Endodermal cell (in vitro differentiated cells): ENCODE results near the gene ATF3. TPM values are rescaled to one million over a fixed set of nuclear protein-coding genes. Genes with fewer than 3 reads are reported as not detected.

Source experiments
- DNase-seq: peaks from one replicate; pipeline ENCODE4 v3.0.0-alpha.2; 2017
- H3K27ac ChIP-seq: 2 replicates; pipeline ENCODE4 v1.5.1; 2013; ENCODE audit warnings: mild to moderate bottlenecking, low read depth, low read length, moderate library complexity
- H3K27me3 ChIP-seq: 2 replicates; pipeline ENCODE4 v1.6.1; 2013; ENCODE audit warnings: mild to moderate bottlenecking, low read length, moderate library complexity; ENCODE audit not compliant: insufficient read depth, control insufficient read depth, poor library complexity, severe bottlenecking
- H3K36me3 ChIP-seq: 2 replicates; pipeline ENCODE4 v1.7.0; 2013; ENCODE audit warnings: mild to moderate bottlenecking, low read length, moderate library complexity; ENCODE audit not compliant: control insufficient read depth, insufficient read depth
- H3K4me1 ChIP-seq: one replicate; pipeline ENCODE4 v1.7.0; 2013; ENCODE audit warnings: low read length; ENCODE audit not compliant: control insufficient read depth, insufficient read depth
- H3K4me3 ChIP-seq: 2 replicates; pipeline ENCODE4 v1.5.1; 2013; ENCODE audit warnings: mild to moderate bottlenecking, low read length, moderate library complexity
- H3K9ac ChIP-seq: 2 replicates; pipeline ENCODE4 v1.6.1; 2013; ENCODE audit warnings: mild to moderate bottlenecking, low read length, moderate library complexity; ENCODE audit not compliant: poor library complexity, severe bottlenecking; ENCODE audit errors: extremely low read depth
- H3K9me3 ChIP-seq: 2 replicates; pipeline ENCODE4 v1.6.1; 2013; ENCODE audit warnings: mild to moderate bottlenecking, low read length, moderate library complexity; ENCODE audit not compliant: control insufficient read depth
- H3K27ac Mint-ChIP-seq: 2 replicates; pipeline ENCODE4 v1.8.0; 2020; ENCODE audit warnings: mixed read lengths
- H3K27me3 Mint-ChIP-seq: 2 replicates; pipeline ENCODE4 v1.8.0; 2021; ENCODE audit warnings: mild to moderate bottlenecking, mixed read lengths; ENCODE audit not compliant: insufficient read depth
- H3K36me3 Mint-ChIP-seq: 2 replicates; pipeline ENCODE4 v1.8.0; 2020; ENCODE audit warnings: low read depth, mixed read lengths
- H3K4me1 Mint-ChIP-seq: 2 replicates; pipeline ENCODE4 v1.8.0; 2020; ENCODE audit warnings: mixed read lengths
- H3K4me3 Mint-ChIP-seq: 2 replicates; pipeline ENCODE4 v1.8.0; 2020; ENCODE audit warnings: mild to moderate bottlenecking, moderate library complexity, mixed read lengths
- H3K9me3 Mint-ChIP-seq: 2 replicates; pipeline ENCODE4 v1.8.0; 2020; ENCODE audit warnings: mild to moderate bottlenecking, mixed read lengths
- WGBS, 2 experiments: methylation state at CpG; one replicate each; pipeline versions ENCODE4 v1.1.5 to v1.1.7; 2013; ENCODE audit warnings: missing lambda C conversion rate in 2 of 2, mixed read lengths in 1 of 2; ENCODE audit not compliant: insufficient coverage in 1 of 2, insufficient read length in 1 of 2; 5-methylcytosine and 5-hydroxymethylcytosine counted together
- total RNA-seq, 2 donors: library from RNA; stranded (reverse); fragmentation: NEBNext Ultra II Directional in 1 of 2; extraction: Animal tissue kit (Norgen Biotek cat#: 25700) in 1 of 2; gene quantifications; 2 replicates in 1 of 2; 3 replicates in 1 of 2; pipeline ENCODE4 v1.2.1, GENCODE V29; 2021
- TF ChIP-seq, protein P1 (sequence below): fragments of 200-600 bp; sonication (generic); conservative IDR thresholded peaks from 2 replicates; pipeline ENCODE4 v1.5.0; 2021; ENCODE audit warnings: antibody characterized with exemption, mild to moderate bottlenecking

ATF3 gene
- total RNA-seq, 2 donors from 2014 or later = 12.6 to 24.0 TPM

GRCh38 chr1:212593821-212594251, 14.7 kb upstream of the ATF3 start:
- H3K27me3 ChIP-seq = no peaks in the 10 kb centered on the region
- TF ChIP-seq, protein P1, sequence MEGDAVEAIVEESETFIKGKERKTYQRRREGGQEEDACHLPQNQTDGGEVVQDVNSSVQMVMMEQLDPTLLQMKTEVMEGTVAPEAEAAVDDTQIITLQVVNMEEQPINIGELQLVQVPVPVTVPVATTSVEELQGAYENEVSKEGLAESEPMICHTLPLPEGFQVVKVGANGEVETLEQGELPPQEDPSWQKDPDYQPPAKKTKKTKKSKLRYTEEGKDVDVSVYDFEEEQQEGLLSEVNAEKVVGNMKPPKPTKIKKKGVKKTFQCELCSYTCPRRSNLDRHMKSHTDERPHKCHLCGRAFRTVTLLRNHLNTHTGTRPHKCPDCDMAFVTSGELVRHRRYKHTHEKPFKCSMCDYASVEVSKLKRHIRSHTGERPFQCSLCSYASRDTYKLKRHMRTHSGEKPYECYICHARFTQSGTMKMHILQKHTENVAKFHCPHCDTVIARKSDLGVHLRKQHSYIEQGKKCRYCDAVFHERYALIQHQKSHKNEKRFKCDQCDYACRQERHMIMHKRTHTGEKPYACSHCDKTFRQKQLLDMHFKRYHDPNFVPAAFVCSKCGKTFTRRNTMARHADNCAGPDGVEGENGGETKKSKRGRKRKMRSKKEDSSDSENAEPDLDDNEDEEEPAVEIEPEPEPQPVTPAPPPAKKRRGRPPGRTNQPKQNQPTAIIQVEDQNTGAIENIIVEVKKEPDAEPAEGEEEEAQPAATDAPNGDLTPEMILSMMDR = no peak
- H3K27ac ChIP-seq = no peak overlapping the region
- H3K27ac Mint-ChIP-seq = no peak overlapping the region
- WGBS, 2 experiments = 79 to 83% methylated on average over 3 of the region's 3 CpGs
- H3K4me3 ChIP-seq = no peak overlapping the region
- no peak overlapping the region for H3K9ac ChIP-seq
- no peaks in the 10 kb centered on the region for H3K36me3 Mint-ChIP-seq
- H3K4me1 Mint-ChIP-seq = peaks cover 14% of the 10 kb centered on the region
- no peaks in the 10 kb centered on the region for H3K9me3 ChIP-seq
- no peak overlapping the region for H3K4me3 Mint-ChIP-seq
- H3K9me3 Mint-ChIP-seq = no peaks in the 10 kb centered on the region
- DNase-seq = no peak
- H3K36me3 ChIP-seq = no peaks in the 10 kb centered on the region
- peaks cover 13% of the 10 kb centered on the region for H3K27me3 Mint-ChIP-seq
- no peaks in the 10 kb centered on the region for H3K4me1 ChIP-seq

DNA sequence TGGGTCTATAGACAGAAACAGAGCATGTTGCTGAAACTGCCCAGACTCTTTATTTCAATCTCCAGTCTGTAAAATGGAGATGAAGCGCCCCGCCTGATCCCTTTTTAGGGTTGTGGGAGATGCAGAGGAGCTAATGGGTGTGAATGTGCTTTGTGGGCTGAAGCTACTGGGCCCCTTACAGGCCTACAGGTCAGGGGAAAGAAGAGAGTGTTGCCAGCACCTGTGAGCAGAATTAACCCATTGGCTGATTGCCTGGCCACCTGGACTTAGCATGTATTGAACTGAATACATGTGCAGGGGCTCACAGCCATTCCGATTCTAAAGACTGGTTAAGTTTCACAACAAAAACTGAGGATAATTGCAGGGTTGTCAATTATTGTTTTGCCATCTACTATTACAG, 13.9 kb upstream of the ATF3 start:
- Mint-ChIP-seq H3K27me3 (peaks cover 19% of the 10 kb centered on the region), H3K4me3 (no peak overlapping the region), H3K36me3 (no peaks in the 10 kb centered on the region), H3K27ac (no peak overlapping the region), H3K4me1 (peaks cover 14% of the 10 kb centered on the region), H3K9me3 (no peaks in the 10 kb centered on the region)
- Histone ChIP-seq H3K36me3 (no peaks in the 10 kb centered on the region), H3K9ac (no peak overlapping the region), H3K4me1 (no peaks in the 10 kb centered on the region), H3K4me3 (no peak overlapping the region), H3K27me3 (peaks cover 3% of the 10 kb centered on the region), H3K27ac (no peak overlapping the region), H3K9me3 (no peaks in the 10 kb centered on the region)
- 99 to 100% methylated on average over 2 to 3 of the region's 3 CpGs for WGBS, 2 experiments
- TF ChIP-seq, protein P1 = no peak
- DNase-seq = no peak

DNA sequence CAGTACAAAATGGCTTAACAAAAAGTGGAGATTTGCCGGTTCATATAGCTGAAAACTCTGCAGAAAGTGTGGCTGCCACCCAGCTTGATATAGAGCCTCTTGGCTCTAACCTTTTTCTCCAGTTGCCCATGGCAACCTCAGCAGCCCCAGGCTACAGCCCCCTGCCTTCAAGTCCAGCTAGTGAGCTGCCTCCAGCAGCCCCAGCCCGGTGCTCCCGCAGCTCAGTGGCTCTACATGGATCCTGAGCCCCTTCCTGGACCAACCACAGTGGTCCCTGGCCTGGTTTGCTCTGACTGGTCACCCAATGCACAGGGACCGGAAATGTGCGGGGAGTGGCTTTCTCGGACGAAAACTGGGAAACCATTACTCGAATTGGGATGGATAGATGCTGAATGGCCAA, 13.3 kb upstream of the ATF3 start:
- no peaks in the 10 kb centered on the region for H3K36me3 Mint-ChIP-seq
- WGBS, 2 experiments = 88 to 95% methylated on average over 8 of the region's 8 CpGs
- H3K4me1 ChIP-seq = no peaks in the 10 kb centered on the region
- H3K27me3 ChIP-seq = peaks cover 6% of the 10 kb centered on the region
- no peak overlapping the region for H3K4me3 ChIP-seq
- H3K4me1 Mint-ChIP-seq = peaks cover 14% of the 10 kb centered on the region
- no peak overlapping the region for H3K9ac ChIP-seq
- no peak for DNase-seq
- no peaks in the 10 kb centered on the region for H3K9me3 ChIP-seq
- no peaks in the 10 kb centered on the region for H3K36me3 ChIP-seq
- H3K9me3 Mint-ChIP-seq = no peaks in the 10 kb centered on the region
- TF ChIP-seq, protein P1 = no peak
- H3K27ac ChIP-seq = no peak overlapping the region
- H3K4me3 Mint-ChIP-seq = no peak overlapping the region
- H3K27ac Mint-ChIP-seq = no peak overlapping the region
- H3K27me3 Mint-ChIP-seq = peaks cover 25% of the 10 kb centered on the region
